Measurements from ENCODE around the gene ILF2. TPM values are rescaled to one million over a fixed set of nuclear protein-coding genes. Genes with fewer than 3 reads are reported as not detected.

ILF2 gene
- total and polyA plus RNA-seq, 4 donors: 46.7 to 133 (median 111) TPM

DNA sequence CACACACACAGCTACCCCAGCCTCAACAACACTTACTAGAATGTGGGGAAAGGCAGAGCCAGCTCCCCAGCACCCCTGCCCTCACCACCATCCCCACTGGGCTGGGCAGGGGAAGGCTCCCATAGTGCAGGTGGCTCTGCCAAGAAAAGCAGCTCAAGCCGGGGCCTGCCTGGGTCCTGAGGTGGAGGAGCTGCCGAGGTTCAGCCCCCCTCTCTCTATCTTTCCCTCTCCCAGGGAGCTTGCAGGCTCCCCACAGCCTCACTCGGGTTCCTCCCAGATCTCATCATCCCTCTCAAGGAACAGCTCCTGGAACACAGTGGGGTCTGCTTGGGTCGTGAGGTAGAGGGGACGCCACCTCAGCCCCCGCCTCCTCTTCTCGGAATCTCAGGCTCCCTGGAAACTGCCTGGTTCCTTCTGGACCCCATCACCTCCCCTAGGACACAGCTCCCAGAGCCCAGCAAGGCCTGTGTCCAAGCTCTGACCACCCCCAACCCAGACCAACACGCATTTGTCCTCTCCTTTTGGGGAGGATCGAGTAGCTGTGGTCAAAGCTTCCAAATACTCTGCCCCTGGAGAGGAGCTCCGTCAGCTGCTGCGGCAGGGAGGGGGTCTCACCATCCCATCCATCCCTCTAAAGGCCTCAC, 58.6 kb downstream of the ILF2 start:
- TF ChIP-seq, protein P1, sequence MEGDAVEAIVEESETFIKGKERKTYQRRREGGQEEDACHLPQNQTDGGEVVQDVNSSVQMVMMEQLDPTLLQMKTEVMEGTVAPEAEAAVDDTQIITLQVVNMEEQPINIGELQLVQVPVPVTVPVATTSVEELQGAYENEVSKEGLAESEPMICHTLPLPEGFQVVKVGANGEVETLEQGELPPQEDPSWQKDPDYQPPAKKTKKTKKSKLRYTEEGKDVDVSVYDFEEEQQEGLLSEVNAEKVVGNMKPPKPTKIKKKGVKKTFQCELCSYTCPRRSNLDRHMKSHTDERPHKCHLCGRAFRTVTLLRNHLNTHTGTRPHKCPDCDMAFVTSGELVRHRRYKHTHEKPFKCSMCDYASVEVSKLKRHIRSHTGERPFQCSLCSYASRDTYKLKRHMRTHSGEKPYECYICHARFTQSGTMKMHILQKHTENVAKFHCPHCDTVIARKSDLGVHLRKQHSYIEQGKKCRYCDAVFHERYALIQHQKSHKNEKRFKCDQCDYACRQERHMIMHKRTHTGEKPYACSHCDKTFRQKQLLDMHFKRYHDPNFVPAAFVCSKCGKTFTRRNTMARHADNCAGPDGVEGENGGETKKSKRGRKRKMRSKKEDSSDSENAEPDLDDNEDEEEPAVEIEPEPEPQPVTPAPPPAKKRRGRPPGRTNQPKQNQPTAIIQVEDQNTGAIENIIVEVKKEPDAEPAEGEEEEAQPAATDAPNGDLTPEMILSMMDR (IDR thresholded peaks at IDR 0.05; ENCODE audit: control extremely low read depth, extremely low read depth): no peak
- no peak for ATAC-seq (ENCODE audit: insufficient read depth, low FRiP score)
- H3K27ac ChIP-seq (ENCODE audit: low read depth in 1 of 2, low read length in 1 of 2): peak overlapping the region; percentile 75 to 87

More for the DNA sequence above, 58.6 kb downstream of the ILF2 start:
- Histone ChIP-seq H3K36me3 (ENCODE audit: control insufficient read depth in 4 of 4, insufficient read depth in 4 of 4, low read length in 4 of 4) (peaks cover 0 to 6% (median 1%) of the 10 kb centered on the region in 4 donors), H3K27me3 (ENCODE audit: control insufficient read depth in 3 of 3, insufficient read depth in 3 of 3, low read length in 2 of 3) (no peaks in the 10 kb centered on the region), H3K9ac (ENCODE audit: insufficient read depth in 1 of 2, low read length in 2 of 2) (peak overlapping the region; percentile 43 to 95), H3K9me3 (ENCODE audit: control insufficient read depth in 4 of 4, insufficient read depth in 3 of 4, low read length in 3 of 4) (no peaks in the 10 kb centered on the region), H3K4me1 (ENCODE audit: control insufficient read depth in 5 of 5, insufficient read depth in 5 of 5, low read length in 5 of 5) (peaks cover 11 to 63% (median 33%) of the 10 kb centered on the region in 5 donors), H3K4me3 (peak overlapping the region; percentile 15)
- 67 to 81% methylated on average over 11 of the region's 11 CpGs for WGBS, 2 donors
- peak in 2 of 3 donors; percentile 38 to 47 for DNase-seq

Small RNA genes within 50 kb of the gene (small RNA-seq; reads per million reads assigned to genes)
- not detected for gene MIR8083 (ENCODE audit: low replicate concordance)
- gene RN7SL372P (ENCODE audit: low replicate concordance): not detected

Other genes with a start within 250 kb of the ILF2 start
- gene S100A7, start 210.3 kb downstream of the ILF2 start, total RNA-seq: not detected
- under 1 TPM in 1 of 2 donors, not detected in 1; 0.47 TPM for gene S100A7, start 210.3 kb downstream of the ILF2 start, polyA plus RNA-seq
- gene S100A6, start 135.0 kb downstream of the ILF2 start, total RNA-seq: 1,000 to 10,000 TPM in 1 of 2 donors, 100 to 1,000 TPM in 1; 165 to 1,591 TPM
- gene S100A6, start 135.0 kb downstream of the ILF2 start, polyA plus RNA-seq: over 10,000 TPM in 1 of 2 donors, 1,000 to 10,000 TPM in 1; 2,413 to 10,136 TPM
- under 1 TPM in 1 of 2 donors, not detected in 1; 0.31 TPM for gene S100A5, start 130.1 kb downstream of the ILF2 start, total RNA-seq
- gene S100A5, start 130.1 kb downstream of the ILF2 start, polyA plus RNA-seq: under 1 TPM; 0.31 to 0.32 TPM
- 100 to 1,000 TPM in 1 of 2 donors, 10 to 100 TPM in 1; 44.0 to 665 TPM for gene S100A4, start 125.2 kb downstream of the ILF2 start, total RNA-seq
- gene S100A4, start 125.2 kb downstream of the ILF2 start, polyA plus RNA-seq: 1,000 to 10,000 TPM in 1 of 2 donors, 100 to 1,000 TPM in 1; 860 to 2,351 TPM
- 1 to 10 TPM; 3.0 to 5.4 TPM for gene S100A3, start 121.7 kb downstream of the ILF2 start, total RNA-seq
- gene S100A3, start 121.7 kb downstream of the ILF2 start, polyA plus RNA-seq: 1 to 10 TPM; 6.5 to 8.0 TPM
- 10 to 100 TPM in 1 of 2 donors, 1 to 10 TPM in 1; 1.1 to 41.2 TPM for gene S100A2, start 105.1 kb downstream of the ILF2 start, total RNA-seq
- 100 to 1,000 TPM in 1 of 2 donors, 10 to 100 TPM in 1; 68.4 to 261 TPM for gene S100A2, start 105.1 kb downstream of the ILF2 start, polyA plus RNA-seq
- gene S100A16, start 57.9 kb downstream of the ILF2 start, total RNA-seq: 100 to 1,000 TPM in 1 of 2 donors, 10 to 100 TPM in 1; 70.6 to 119 TPM
- 100 to 1,000 TPM; 162 to 182 TPM for gene S100A16, start 57.9 kb downstream of the ILF2 start, polyA plus RNA-seq
- 100 to 1,000 TPM in 1 of 2 donors, 10 to 100 TPM in 1; 78.5 to 150 TPM for gene S100A14, start 54.7 kb downstream of the ILF2 start, total RNA-seq
- gene S100A14, start 54.7 kb downstream of the ILF2 start, polyA plus RNA-seq: 100 to 1,000 TPM; 157 to 326 TPM
- 10 to 100 TPM; 36.2 to 92.1 TPM for gene S100A13, start 43.5 kb downstream of the ILF2 start, total RNA-seq
- 100 to 1,000 TPM in 1 of 2 donors, 10 to 100 TPM in 1; 80.9 to 168 TPM for gene S100A13, start 43.5 kb downstream of the ILF2 start, polyA plus RNA-seq
- 1 to 10 TPM in 1 of 2 donors, not detected in 1; 1.8 TPM for gene S100A1, start 42.6 kb downstream of the ILF2 start, total RNA-seq
- gene S100A1, start 42.6 kb downstream of the ILF2 start, polyA plus RNA-seq: under 1 TPM; 0.31 to 0.91 TPM
- 10 to 100 TPM; 60.5 to 76.6 TPM for gene CHTOP, start 36.9 kb downstream of the ILF2 start, total RNA-seq
- gene CHTOP, start 36.9 kb downstream of the ILF2 start, polyA plus RNA-seq: 10 to 100 TPM; 51.2 to 56.3 TPM
- 10 to 100 TPM; 29.7 to 37.4 TPM for gene SNAPIN, start 12.3 kb downstream of the ILF2 start, total RNA-seq
- gene SNAPIN, start 12.3 kb downstream of the ILF2 start, polyA plus RNA-seq: 10 to 100 TPM; 26.3 to 38.1 TPM
- 10 to 100 TPM; 16.7 to 98.9 TPM for gene NPR1, start 7.7 kb upstream of the ILF2 start, total RNA-seq
- 10 to 100 TPM; 35.9 to 57.7 TPM for gene NPR1, start 7.7 kb upstream of the ILF2 start, polyA plus RNA-seq
- 10 to 100 TPM; 63.5 to 70.4 TPM for gene INTS3, start 57.1 kb upstream of the ILF2 start, total RNA-seq
- gene INTS3, start 57.1 kb upstream of the ILF2 start, polyA plus RNA-seq: 10 to 100 TPM; 31.3 to 38.6 TPM
- gene SLC27A3, start 104.4 kb upstream of the ILF2 start, total RNA-seq: 100 to 1,000 TPM in 1 of 2 donors, 10 to 100 TPM in 1; 15.8 to 162 TPM
- gene SLC27A3, start 104.4 kb upstream of the ILF2 start, polyA plus RNA-seq: 100 to 1,000 TPM in 1 of 2 donors, 10 to 100 TPM in 1; 53.9 to 223 TPM